Right cardiac atrium (tissue), 5 donors: ENCODE results near the gene GTF3C6. TPM values are rescaled to one million over a fixed set of nuclear protein-coding genes. Genes with fewer than 3 reads are reported as not detected.

Experiments
- ATAC-seq, 2 donors: fragments of 200-7000 bp; cut with Tn5 transposase; one replicate each; pipeline versions ENCODE4 v1.8.0 to v1.9.1; 2020; ENCODE audit warnings: moderate library complexity in 2 of 2, mild to moderate bottlenecking in 1 of 2
- DNase-seq, 3 donors: peaks; one replicate each; pipeline ENCODE4 v3.0.0-alpha.2; 2020
- H3K27ac ChIP-seq: one replicate; pipeline ENCODE4 v1.5.1; 2013; ENCODE audit warnings: mild to moderate bottlenecking, low read length, control low read depth, moderate library complexity
- H3K27me3 ChIP-seq: one replicate; pipeline ENCODE4 v1.6.1; 2013; ENCODE audit not compliant: control insufficient read depth, insufficient read depth
- H3K4me1 ChIP-seq: one replicate; pipeline ENCODE4 v1.6.1; 2013; ENCODE audit warnings: low read length; ENCODE audit not compliant: control insufficient read depth, insufficient read depth
- H3K4me3 ChIP-seq: one replicate; pipeline ENCODE4 v1.5.1; 2013; ENCODE audit warnings: low read length, control low read depth
- H3K9me3 ChIP-seq: one replicate; pipeline ENCODE4 v1.6.1; 2013; ENCODE audit warnings: low read length; ENCODE audit not compliant: control insufficient read depth
- WGBS: extraction: QIAGEN DNeasy Blood & Tissue Kit; methylation state at CpG from one replicate; pipeline ENCODE4 v1.1.7; 2013; 5-methylcytosine and 5-hydroxymethylcytosine counted together
- intact Hi-C, 4 donors: fragments of 100-400 bp; cut with DNase I; formaldehyde crosslinking; loops; one replicate each; pipeline versions ENCODE4 v1.11.0 to v1.14.0; 2022 to 2023
- polyA plus RNA-seq: library from polyadenylated mRNA; stranded (reverse); fragments of 200-250 nt; gene quantifications from one replicate; pipeline ENCODE4 v1.2.3, GENCODE V29; 2013
- total RNA-seq, 4 donors: library from RNA; stranded (reverse); fragmentation: NEBNext Ultra II Directional; extraction: Animal tissue kit (Norgen Biotek cat#: 25700); gene quantifications; one replicate each; pipeline ENCODE4 v1.2.1, GENCODE V29; 2021
- donor health status: healthy with polysubstance abuse.
- donor health status: DM: no; HTN: yes; CAD: no.
- donor health status: DM: no; HTN: no; CAD: no.
- donor health status: DM: no; HTN: yes; CAD: no; lungs with severe emphysema.
- donor health status: DM: yes; HTN: yes; CAD: no.

GTF3C6 gene
- total and polyA plus RNA-seq, 5 donors, result 83.0 to 129 (median 87.3) TPM

DNA sequence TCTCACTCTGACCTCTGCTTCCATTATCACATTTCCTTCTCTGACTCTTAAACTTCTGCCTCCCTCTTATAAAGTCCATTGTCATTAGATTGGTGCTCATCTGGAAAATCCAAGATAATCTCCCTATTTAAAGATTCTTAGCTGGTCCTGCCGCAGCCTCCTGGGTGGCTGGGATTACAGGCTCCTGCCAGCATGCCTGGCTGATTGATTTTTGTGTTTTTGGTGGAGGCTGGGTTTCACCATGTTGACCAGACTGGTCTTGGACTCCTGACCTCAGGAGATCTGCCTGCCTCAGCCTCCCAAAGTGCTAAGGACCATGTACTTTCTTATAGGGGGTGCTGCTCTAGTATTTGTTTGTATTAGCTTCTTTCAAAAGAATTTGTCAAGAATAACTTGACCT is 18.1 kb downstream of the GTF3C6 start:
- DNase-seq (no peak), ATAC-seq (no peak)
- Histone ChIP-seq H3K4me1 (no peaks in the 10 kb centered on the region), H3K4me3 (no peak overlapping the region), H3K27ac (no peak overlapping the region), H3K9me3 (no peaks in the 10 kb centered on the region), H3K27me3 (no peaks in the 10 kb centered on the region)
- WGBS, result 80% methylated on average over 1 of the region's 1 CpG
- intact Hi-C loops, result no loop called here

GRCh38 chr6:110979565-110980101 is 21.1 kb downstream of the GTF3C6 start:
- no peak overlapping the region for H3K27ac ChIP-seq
- H3K4me1 ChIP-seq, result no peaks in the 10 kb centered on the region
- intact Hi-C loops, result no loop called here
- no peak overlapping the region for H3K4me3 ChIP-seq
- 97% methylated on average over 9 of the region's 9 CpGs for WGBS
- no peaks in the 10 kb centered on the region for H3K9me3 ChIP-seq
- DNase-seq (no peak), ATAC-seq (no peak)
- no peaks in the 10 kb centered on the region for H3K27me3 ChIP-seq

DNA sequence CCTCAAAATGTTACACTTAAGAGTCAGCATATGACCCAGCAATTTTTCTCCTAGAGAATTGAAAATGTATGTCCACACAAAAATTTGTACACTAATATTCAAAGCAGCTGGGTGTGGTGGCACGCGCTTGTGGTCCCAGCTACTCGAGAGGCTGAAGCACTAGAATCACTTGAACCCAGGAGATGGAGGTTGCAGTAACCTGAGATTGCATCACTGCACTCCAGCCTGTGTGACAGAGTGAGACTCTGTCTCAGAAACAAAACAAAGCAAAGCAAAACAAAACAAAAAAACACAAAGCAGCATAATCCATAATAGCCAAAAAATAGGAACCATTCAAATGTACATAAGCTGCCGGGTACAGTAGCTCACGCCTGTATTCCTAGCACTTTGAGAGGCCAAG is 21.7 kb downstream of the GTF3C6 start:
- Histone ChIP-seq H3K9me3 (no peaks in the 10 kb centered on the region), H3K27me3 (no peaks in the 10 kb centered on the region), H3K4me1 (no peaks in the 10 kb centered on the region), H3K4me3 (no peak overlapping the region), H3K27ac (no peak overlapping the region)
- WGBS, result 97% methylated on average over 5 of the region's 5 CpGs
- intact Hi-C loops, result no loop called here
- no peak for ATAC-seq
- DNase-seq, result no peak

- Histone ChIP-seq H3K27me3 (no peaks in the 10 kb centered on the region), H3K9me3 (no peaks in the 10 kb centered on the region), H3K4me3 (peak overlapping the region; percentile 62), H3K27ac (no peak overlapping the region), H3K4me1 (no peaks in the 10 kb centered on the region)
- ATAC-seq (no peak), DNase-seq (no peak)
- intact Hi-C loops, result no loop called here
- WGBS, result 99% methylated on average over 9 of the region's 9 CpGs
Measured at GRCh38 chr6:110980648-110981047, 22.1 kb downstream of the GTF3C6 start.

DNA sequence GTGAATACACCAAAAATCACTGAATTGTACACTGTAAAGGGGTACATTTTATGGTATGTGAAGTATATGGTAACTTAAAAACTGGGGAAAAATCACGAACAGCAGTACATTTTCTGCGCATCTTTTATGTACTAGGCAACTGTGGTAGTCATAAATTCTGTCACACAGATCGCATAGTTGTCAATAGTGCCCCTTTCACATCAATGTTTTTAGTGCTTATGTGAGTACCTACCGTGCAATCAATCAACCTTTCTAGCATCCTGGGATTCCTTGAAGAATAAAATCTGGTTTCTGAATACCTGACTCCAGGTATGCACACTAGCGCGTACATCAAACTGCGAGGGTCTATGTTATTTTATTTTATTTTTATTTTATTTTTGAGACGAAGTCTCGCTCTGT is 22.7 kb downstream of the GTF3C6 start:
- 52% methylated on average over 9 of the region's 9 CpGs for WGBS
- intact Hi-C loops, result no loop called here

DNA sequence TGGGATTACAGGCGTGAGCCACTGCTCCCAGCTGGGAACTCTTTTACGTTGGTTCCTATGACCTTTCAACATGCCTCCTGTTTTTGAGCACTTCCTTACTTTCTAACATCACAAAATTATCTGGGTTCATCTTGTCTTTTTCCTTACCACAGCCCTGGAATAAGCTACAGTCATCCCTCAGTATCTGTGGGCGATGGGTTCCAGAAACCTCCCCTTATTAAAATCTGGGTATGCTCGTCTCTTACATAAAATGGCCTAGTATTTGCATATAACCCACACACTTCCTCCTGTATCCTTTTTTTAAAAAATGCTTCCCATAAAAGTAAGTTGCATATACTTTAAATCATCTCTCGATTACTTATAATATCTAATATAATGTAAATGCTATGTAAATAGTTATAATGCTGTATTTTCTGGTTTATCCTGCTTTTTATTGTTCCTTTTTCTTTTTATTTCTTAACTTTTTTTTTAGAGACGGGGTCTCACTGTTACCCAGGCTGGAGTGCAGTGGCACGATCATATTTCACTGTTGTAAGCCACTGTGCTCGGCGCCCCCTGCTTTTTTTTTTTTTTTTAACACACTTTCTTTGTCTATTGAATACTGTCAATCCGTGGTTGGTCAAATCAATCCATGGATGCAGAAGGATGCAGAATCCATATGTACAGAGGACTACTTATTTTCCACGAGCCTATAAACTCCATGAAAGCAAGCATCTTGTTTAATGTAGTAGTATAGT is 32.5 kb downstream of the GTF3C6 start:
- Histone ChIP-seq H3K27ac (no peak overlapping the region), H3K9me3 (no peaks in the 10 kb centered on the region), H3K4me3 (no peak overlapping the region), H3K27me3 (no peaks in the 10 kb centered on the region), H3K4me1 (no peaks in the 10 kb centered on the region)
- 85% methylated on average over 11 of the region's 11 CpGs for WGBS
- intact Hi-C loops, result no loop called here
- DNase-seq, result no peak
- ATAC-seq, result no peak

More for the DNA sequence above, 22.7 kb downstream of the GTF3C6 start:
- ATAC-seq (no peak), DNase-seq (no peak)
- Histone ChIP-seq H3K27me3 (no peaks in the 10 kb centered on the region), H3K4me1 (no peaks in the 10 kb centered on the region), H3K9me3 (no peaks in the 10 kb centered on the region), H3K27ac (no peak overlapping the region), H3K4me3 (peak overlapping the region; percentile 62)

GRCh38 chr6:110996691-110997090 is 38.2 kb downstream of the GTF3C6 start:
- Histone ChIP-seq H3K27me3 (no peaks in the 10 kb centered on the region), H3K27ac (no peak overlapping the region)
- WGBS, result 94% methylated on average over 9 of the region's 9 CpGs

DNA sequence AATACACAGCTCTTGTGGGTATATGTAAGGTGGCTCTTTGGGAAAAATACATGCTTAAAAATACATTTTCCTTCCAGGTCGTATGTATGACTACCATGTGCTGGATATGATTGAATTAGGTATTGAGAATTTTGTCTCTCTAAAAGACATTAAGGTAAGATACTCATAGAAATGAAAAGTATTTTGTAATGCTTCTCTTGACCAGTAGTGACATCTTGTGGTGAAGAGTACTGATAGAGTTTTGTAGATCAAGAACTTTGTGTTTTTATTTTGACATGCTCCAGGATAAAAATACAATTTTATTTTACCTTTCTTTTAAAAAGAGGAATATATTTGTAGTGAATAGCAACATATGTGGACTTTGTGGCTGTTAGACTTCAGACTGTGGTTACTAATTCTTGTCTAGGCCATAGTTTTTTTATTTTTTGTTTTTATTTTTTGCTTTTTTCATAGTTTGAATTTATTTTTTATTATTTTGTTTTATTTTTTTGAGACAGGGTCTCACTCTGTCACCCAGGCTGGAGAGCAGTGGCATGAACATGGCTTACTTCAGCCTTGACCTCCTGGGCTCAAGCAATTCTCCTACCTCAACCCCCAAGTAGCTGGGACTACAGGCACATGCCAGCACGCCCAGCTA is 41.2 kb downstream of the GTF3C6 start:
- 63% methylated on average over 2 of the region's 2 CpGs for WGBS
- ATAC-seq, result no peak
- Histone ChIP-seq H3K27ac (no peak overlapping the region), H3K4me3 (no peak overlapping the region), H3K9me3 (no peaks in the 10 kb centered on the region), H3K27me3 (no peaks in the 10 kb centered on the region), H3K4me1 (no peaks in the 10 kb centered on the region)
- intact Hi-C loops, result no loop called here
- no peak for DNase-seq

More at GRCh38 chr6:110996691-110997090, 38.2 kb downstream of the GTF3C6 start:
- Histone ChIP-seq H3K4me1 (no peaks in the 10 kb centered on the region), H3K9me3 (no peaks in the 10 kb centered on the region), H3K4me3 (no peak overlapping the region)
- DNase-seq (no peak), ATAC-seq (no peak)
- intact Hi-C loops, result no loop called here

DNA sequence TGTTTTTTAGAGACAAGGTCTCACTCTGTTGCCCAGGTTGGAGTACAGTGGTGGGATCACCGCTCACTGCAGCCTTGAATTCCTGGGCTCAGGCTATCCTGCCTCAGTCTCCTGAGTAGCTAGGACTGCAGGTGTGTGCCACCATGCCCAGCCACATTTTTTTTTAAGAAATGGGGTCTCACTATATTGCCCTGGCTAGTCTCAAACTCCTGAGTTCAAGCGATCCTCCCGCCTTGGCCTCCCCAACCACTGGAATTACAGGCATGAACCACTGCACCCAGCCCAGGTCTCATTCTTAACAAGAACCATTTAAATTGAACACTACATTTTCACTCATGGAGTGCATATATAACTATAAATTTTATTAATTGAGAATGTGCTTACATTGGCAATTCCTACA is 43.8 kb downstream of the GTF3C6 start:
- H3K27ac ChIP-seq, result no peak overlapping the region
- no peaks in the 10 kb centered on the region for H3K27me3 ChIP-seq
- intact Hi-C loops, result no loop called here
- no peaks in the 10 kb centered on the region for H3K9me3 ChIP-seq
- no peak for ATAC-seq
- no peak overlapping the region for H3K4me3 ChIP-seq
- H3K4me1 ChIP-seq, result no peaks in the 10 kb centered on the region
- 98% methylated on average over 3 of the region's 3 CpGs for WGBS
- no peak for DNase-seq

- intact Hi-C loops, result loop anchor here in 2 of 4 donors (5.0 to 10.0 kb wide), 2 partner anchors 193 to 201 kb away; no protein-coding TSS in a partner anchor
- Histone ChIP-seq H3K27me3 (no peaks in the 10 kb centered on the region), H3K9me3 (no peaks in the 10 kb centered on the region), H3K4me1 (no peaks in the 10 kb centered on the region), H3K27ac (no peak overlapping the region), H3K4me3 (no peak overlapping the region)
- DNase-seq (no peak), ATAC-seq (peak; percentile 68 to 75)
- 63% methylated on average over 2 of the region's 2 CpGs for WGBS
Measured at GRCh38 chr6:111011360-111012142, 53.0 kb downstream of the GTF3C6 start.

DNA sequence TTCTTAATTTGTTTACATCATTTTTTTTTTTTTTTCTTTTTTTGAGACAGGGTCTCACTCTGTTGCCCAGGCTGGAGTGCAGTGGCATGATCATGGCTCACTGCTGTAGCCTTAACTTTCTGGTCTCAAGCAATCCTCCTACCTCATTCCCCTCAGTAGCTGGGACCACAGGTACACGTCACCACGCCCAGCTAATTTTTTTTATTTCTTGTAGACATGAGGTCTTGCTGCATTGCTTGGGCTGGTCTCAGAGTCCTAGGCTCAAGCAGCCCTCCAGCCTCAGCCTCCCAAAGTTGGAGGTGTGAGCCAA is 53.6 kb downstream of the GTF3C6 start:
- H3K4me3 ChIP-seq, result no peak overlapping the region
- no peaks in the 10 kb centered on the region for H3K4me1 ChIP-seq
- 78% methylated on average over 2 of the region's 2 CpGs for WGBS
- DNase-seq (no peak), ATAC-seq (no peak)
- H3K27ac ChIP-seq, result no peak overlapping the region
- no peaks in the 10 kb centered on the region for H3K27me3 ChIP-seq
- intact Hi-C loops, result loop anchor here in 2 of 4 donors (5.0 to 10.0 kb wide), 2 partner anchors 193 to 200 kb away; no protein-coding TSS in a partner anchor
- H3K9me3 ChIP-seq, result no peaks in the 10 kb centered on the region
